Ovary (tissue), 9 donors: ENCODE measurements around the gene NRL. TPM values are rescaled to one million over a fixed set of nuclear protein-coding genes. Genes with fewer than 3 reads are reported as not detected.

Experiments used
- DNase-seq, 5 donors: peaks; one replicate each; pipeline ENCODE4 v3.0.0-alpha.2; 2019 to 2020
- H3K27ac ChIP-seq, 2 donors: fragments of 200-600 bp; one replicate each; pipeline versions ENCODE4 v1.5.1 to v1.8.0; 2019 to 2022
- H3K27me3 ChIP-seq: fragments of 200-600 bp; one replicate; pipeline ENCODE4 v1.8.0; 2022
- H3K36me3 ChIP-seq: fragments of 200-600 bp; sonication (generic); one replicate; pipeline ENCODE4 v1.5.1; 2019
- H3K4me1 ChIP-seq: one replicate; pipeline ENCODE4 v1.8.1; 2013; ENCODE audit warnings: mild to moderate bottlenecking, moderate library complexity; ENCODE audit not compliant: insufficient read depth
- H3K4me3 ChIP-seq: fragments of 200-600 bp; sonication (generic); one replicate; pipeline ENCODE4 v1.5.1; 2017
- H3K9me3 ChIP-seq, 2 donors: fragments of 200-600 bp in 1 of 2; sonication (generic) in 1 of 2; one replicate each; pipeline versions ENCODE4 v1.5.1 to v1.8.1; 2013 to 2019; ENCODE audit warnings: mild to moderate bottlenecking in 1 of 2, moderate library complexity in 1 of 2
- EP300 ChIP-seq: sonication (generic); formaldehyde crosslinking; IDR thresholded peaks from one replicate; pipeline ENCODE4 v1.6.1; 2017; ENCODE audit warnings: antibody characterized with exemption
- POLR2A ChIP-seq: fragments of 450-650 bp; IDR thresholded peaks from one replicate; pipeline ENCODE4 v1.6.1; 2017; ENCODE audit warnings: antibody characterized with exemption, mild to moderate bottlenecking, moderate library complexity
- WGBS, 3 donors: extraction: QIAGEN DNeasy Blood & Tissue Kit in 1 of 3; methylation state at CpG; one replicate each; pipeline versions ENCODE4 v1.1.5 to v1.1.7; 2013 to 2017; 5-methylcytosine and 5-hydroxymethylcytosine counted together
- intact Hi-C, 4 donors: fragments of 100-400 bp; cut with DNase I; formaldehyde crosslinking; loops; one replicate each; pipeline versions ENCODE4 v1.11.0 to v1.15.1; 2022 to 2023
- polyA plus RNA-seq, 2 donors: library from polyadenylated mRNA; stranded (reverse); fragments of 200-250 nt in 1 of 2; fragments of 350-450 nt in 1 of 2; fragmentation: Illumina TruSeq in 1 of 2; extraction: RNeasy Lipid Tissue Mini Kit (QIAGEN cat#74804) in 1 of 2; gene quantifications; one replicate each; pipeline ENCODE4 v1.2.3, GENCODE V29; 2013 to 2014
- total RNA-seq, 7 donors: library from RNA; depleted of rRNA in 2 of 7; stranded (reverse); fragments of >200 nt in 2 of 7; fragmentation: NEBNext Ultra II Directional in 3 of 7; extraction: Animal tissue kit (Norgen Biotek cat#: 25700) in 3 of 7; gene quantifications; one replicate each; pipeline versions ENCODE4 v1.1.0 to v1.2.4, GENCODE V29; 2016 to 2023
- TF ChIP-seq, protein P1 (sequence below), 3 donors: fragments of 450-650 bp in 2 of 3; fragments of 200-600 bp in 1 of 3; IDR thresholded peaks; one replicate each; pipeline versions ENCODE4 v1.5.1 to v1.8.0; 2016 to 2022; ENCODE audit warnings: antibody characterized with exemption in 3 of 3, mild to moderate bottlenecking in 1 of 3
- donor health status: DM: no; HTN: no; CAD: no; lungs with moderate emphysema.
- donor health status: DM: no; HTN: no; CAD: no.
- donor health status: Bipolar disorder and iron deficiency.
- donor health status: DM: yes; HTN: yes; CAD: no.
- donor health status: DM: no; HTN: no; CAD: no.
- donor health status: DM: yes; HTN: yes; CAD: no.

Gene NRL
- total and polyA plus RNA-seq, 9 donors, result 0.78 to 4.1 (median 2.8) TPM

- H3K4me3 ChIP-seq, result no peak overlapping the region
- H3K9me3 ChIP-seq, result no peaks in the 10 kb centered on the region
- no peaks in the 10 kb centered on the region for H3K4me1 ChIP-seq
- H3K36me3 ChIP-seq, result no peaks in the 10 kb centered on the region
- no peak overlapping the region for H3K27ac ChIP-seq
- no peak for TF ChIP-seq EP300
- intact Hi-C loops, result loop anchor here in 3 of 4 donors (5.0 to 10.0 kb wide), 3 partner anchors 42 to 102 kb away; partner anchors contain the start of gene IRF9 (in 1 of the 3)
- DNase-seq, result peak in 2 of 5 donors; percentile 18 to 28
- WGBS, 3 donors, result 83 to 92% (median 91%) methylated on average over 16 of the region's 16 CpGs
- no peaks in the 10 kb centered on the region for H3K27me3 ChIP-seq
Observed at GRCh38 chr14:24059841-24060388, 54.8 kb downstream of the NRL start.

- H3K4me1 ChIP-seq, result no peaks in the 10 kb centered on the region
- no peak overlapping the region for H3K4me3 ChIP-seq
- H3K27me3 ChIP-seq, result no peaks in the 10 kb centered on the region
- H3K9me3 ChIP-seq, result no peaks in the 10 kb centered on the region
- TF ChIP-seq, protein P1, sequence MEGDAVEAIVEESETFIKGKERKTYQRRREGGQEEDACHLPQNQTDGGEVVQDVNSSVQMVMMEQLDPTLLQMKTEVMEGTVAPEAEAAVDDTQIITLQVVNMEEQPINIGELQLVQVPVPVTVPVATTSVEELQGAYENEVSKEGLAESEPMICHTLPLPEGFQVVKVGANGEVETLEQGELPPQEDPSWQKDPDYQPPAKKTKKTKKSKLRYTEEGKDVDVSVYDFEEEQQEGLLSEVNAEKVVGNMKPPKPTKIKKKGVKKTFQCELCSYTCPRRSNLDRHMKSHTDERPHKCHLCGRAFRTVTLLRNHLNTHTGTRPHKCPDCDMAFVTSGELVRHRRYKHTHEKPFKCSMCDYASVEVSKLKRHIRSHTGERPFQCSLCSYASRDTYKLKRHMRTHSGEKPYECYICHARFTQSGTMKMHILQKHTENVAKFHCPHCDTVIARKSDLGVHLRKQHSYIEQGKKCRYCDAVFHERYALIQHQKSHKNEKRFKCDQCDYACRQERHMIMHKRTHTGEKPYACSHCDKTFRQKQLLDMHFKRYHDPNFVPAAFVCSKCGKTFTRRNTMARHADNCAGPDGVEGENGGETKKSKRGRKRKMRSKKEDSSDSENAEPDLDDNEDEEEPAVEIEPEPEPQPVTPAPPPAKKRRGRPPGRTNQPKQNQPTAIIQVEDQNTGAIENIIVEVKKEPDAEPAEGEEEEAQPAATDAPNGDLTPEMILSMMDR (IDR thresholded peaks at IDR 0.05), result no peak
- TF ChIP-seq EP300 (no peak), POLR2A (no peak)
- no peaks in the 10 kb centered on the region for H3K36me3 ChIP-seq
- WGBS, 3 donors, result 80 to 87% (median 83%) methylated on average over 10 of the region's 10 CpGs
- intact Hi-C loops, result loop anchor here in 3 of 4 donors (5.0 to 10.0 kb wide), 2 partner anchors 46 to 103 kb away; partner anchors contain the start of gene IRF9 (in 1 of the 3)
- peak in 2 of 5 donors; percentile 17 to 25 for DNase-seq
- H3K27ac ChIP-seq, result no peak overlapping the region
Observed at GRCh38 chr14:24058951-24059475, 55.7 kb downstream of the NRL start.

DNA sequence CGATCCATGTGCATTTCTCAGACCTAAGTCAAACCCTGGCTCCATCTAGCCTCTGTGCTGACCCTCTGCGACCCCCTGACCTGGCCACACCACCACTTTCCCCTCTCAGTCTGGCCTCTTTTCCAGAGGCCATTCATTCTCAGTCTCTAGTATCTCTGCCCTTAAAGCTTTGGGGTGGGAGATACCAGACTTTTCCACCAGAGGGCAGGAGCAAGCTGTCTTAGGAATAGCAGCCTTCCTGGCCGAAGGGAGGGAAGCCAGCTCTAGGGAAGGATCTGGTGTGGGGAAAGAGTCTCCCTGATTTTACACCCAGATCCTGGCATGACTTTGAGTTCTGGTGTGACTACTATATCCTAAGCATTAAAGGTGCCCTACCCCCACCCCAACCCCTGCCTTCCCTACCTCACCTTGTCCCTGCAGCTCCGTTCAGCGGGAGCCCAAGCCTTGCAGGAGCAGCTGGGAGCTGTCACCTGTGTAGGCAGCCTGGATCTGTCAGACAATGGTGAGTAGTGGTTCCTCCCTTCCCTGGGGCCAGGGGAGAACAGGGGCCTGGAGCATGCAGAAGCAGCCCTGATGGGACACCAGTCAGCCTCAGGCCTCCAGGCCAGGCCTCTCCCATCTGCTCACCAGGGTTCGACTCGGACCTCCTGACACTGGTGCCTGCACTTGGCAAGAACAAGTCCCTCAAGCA lies 56.3 kb downstream of the NRL start:
- no peaks in the 10 kb centered on the region for H3K4me1 ChIP-seq
- intact Hi-C loops, result loop anchor here in 3 of 4 donors (5.0 to 10.0 kb wide), 2 partner anchors 46 to 104 kb away; partner anchors contain the start of gene IRF9 (in 1 of the 3)
- no peak overlapping the region for H3K4me3 ChIP-seq
- H3K27me3 ChIP-seq, result no peaks in the 10 kb centered on the region
- H3K27ac ChIP-seq, result no peak overlapping the region
- TF ChIP-seq, protein P1 (IDR thresholded peaks at IDR 0.05), result peak; percentile 65 to 85 (median 80)
- TF ChIP-seq POLR2A, result no peak
- H3K9me3 ChIP-seq, result no peaks in the 10 kb centered on the region
- WGBS, 3 donors, result 32 to 48% (median 36%) methylated on average over 7 of the region's 7 CpGs
- no peaks in the 10 kb centered on the region for H3K36me3 ChIP-seq
- DNase-seq, result peak in 4 of 5 donors; percentile 63 to 85 (median 74)

DNA sequence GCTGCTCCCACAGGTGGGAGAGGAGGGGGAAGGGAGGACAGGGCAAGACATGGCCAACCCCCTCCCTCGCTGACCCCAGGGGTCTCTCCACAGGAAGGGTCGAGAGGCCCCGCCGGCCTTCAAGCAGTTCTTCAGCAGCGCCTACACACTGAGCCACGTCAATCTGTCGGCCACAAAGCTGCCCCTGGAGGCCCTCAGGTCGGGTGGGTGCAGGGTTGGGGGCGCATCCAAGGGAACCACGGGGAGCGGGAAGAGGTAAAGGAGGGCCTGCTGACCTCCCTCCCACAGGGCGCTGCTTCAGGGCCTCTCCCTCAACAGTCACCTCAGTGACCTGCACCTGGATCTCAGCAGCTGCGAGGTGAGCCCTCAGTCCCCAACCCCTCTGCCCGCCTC lies 56.9 kb downstream of the NRL start:
- Histone ChIP-seq H3K9me3 (no peaks in the 10 kb centered on the region), H3K4me3 (no peak overlapping the region), H3K36me3 (no peaks in the 10 kb centered on the region), H3K27me3 (no peaks in the 10 kb centered on the region), H3K27ac (no peak overlapping the region), H3K4me1 (peaks cover under 1% of the 10 kb centered on the region)
- 49 to 65% (median 55%) methylated on average over 14 of the region's 14 CpGs for WGBS, 3 donors
- peak in 2 of 5 donors; percentile 26 to 33 for DNase-seq
- intact Hi-C loops, result loop anchor here in 3 of 4 donors (5.0 to 10.0 kb wide), 2 partner anchors 47 to 104 kb away; partner anchors contain the start of gene IRF9 (in 1 of the 3)
- no peak for TF ChIP-seq EP300
- TF ChIP-seq POLR2A, result no peak
- TF ChIP-seq, protein P1 (IDR thresholded peaks at IDR 0.05), result no peak
